SW 1271 (cell line): Measurements from ENCODE around the gene RFX3.

Source experiments
- DNase-seq, 2 experiments: peaks; one replicate each; lab custom pipeline; 2025; lab: John Stamatoyannopoulos, UW

The RFX3 gene

GRCh38 chr9:3205421-3206095 is 320.2 kb downstream of the RFX3 start:
- DNase-seq, result no peak

- DNase-seq, result no peak
Measured at GRCh38 chr9:3200331-3200774, 325.4 kb downstream of the RFX3 start.

GRCh38 chr9:3193791-3194190 is 332.0 kb downstream of the RFX3 start:
- DNase-seq, result no peak

GRCh38 chr9:3191715-3192114 is 334.1 kb downstream of the RFX3 start:
- no peak for DNase-seq

GRCh38 chr9:3189113-3189861 is 336.5 kb downstream of the RFX3 start:
- no peak for DNase-seq

GRCh38 chr9:3186751-3187150 is 339.1 kb downstream of the RFX3 start:
- DNase-seq, result no peak

GRCh38 chr9:3181049-3181953 is 344.5 kb downstream of the RFX3 start:
- no peak for DNase-seq

GRCh38 chr9:3180696-3181048 is 345.1 kb downstream of the RFX3 start:
- DNase-seq, result no peak

GRCh38 chr9:3179711-3180110 is 346.1 kb downstream of the RFX3 start:
- no peak for DNase-seq

GRCh38 chr9:3177936-3178335 is 347.9 kb downstream of the RFX3 start:
- no peak for DNase-seq

- DNase-seq, result no peak
Measured at GRCh38 chr9:3177146-3177761, 348.5 kb downstream of the RFX3 start.

GRCh38 chr9:3173374-3173773 is 352.4 kb downstream of the RFX3 start:
- DNase-seq, result no peak

- DNase-seq, result no peak
Measured at GRCh38 chr9:3170819-3171218, 355.0 kb downstream of the RFX3 start.
